A549 (cell line): Measurements from ENCODE around the gene NALCN.

Experiments
- EHMT2 ChIP-seq: fragments of 200-600 bp; sonication (generic); IDR thresholded peaks from 2 replicates; pipeline ENCODE4 v1.6.1; 2016; ENCODE audit warnings: antibody characterized with exemption, low read depth, mild to moderate bottlenecking, moderate library complexity
- EP300 ChIP-seq, 2 experiments: fragments of >200 bp; sonication (Bioruptor Twin); formaldehyde crosslinking; IDR thresholded peaks; 2 replicates in 1 of 2; 3 replicates in 1 of 2; pipeline ENCODE4 v1.6.1; 2016 to 2017
- HDAC2 ChIP-seq: fragments of 200-600 bp; sonication (generic); IDR thresholded peaks from 2 replicates; pipeline ENCODE4 v1.6.1; 2016
- MYC ChIP-seq: IDR thresholded peaks from 2 replicates; pipeline ENCODE4 v1.6.1; 2012; ENCODE audit warnings: mild to moderate bottlenecking, inconsistent platforms, low read length, improper control_type of control experiment, borderline replicate concordance
- POLR2A ChIP-seq: IDR thresholded peaks from 2 replicates; pipeline ENCODE4 v1.6.1; 2012; ENCODE audit warnings: mild to moderate bottlenecking, low read length
- RFX5 ChIP-seq: fragments of 450-650 bp; IDR thresholded peaks from 2 replicates; pipeline ENCODE4 v1.7.1; 2014; ENCODE audit warnings: antibody characterized with exemption, mild to moderate bottlenecking, moderate library complexity
- RNF2 ChIP-seq: fragments of 200-600 bp; sonication (generic); IDR thresholded peaks from 2 replicates; pipeline ENCODE4 v1.6.1; 2016; ENCODE audit warnings: low read depth, mild to moderate bottlenecking, antibody characterized with exemption, moderate library complexity, borderline replicate concordance
- SREBF2 ChIP-seq: fragments of 450-650 bp; IDR thresholded peaks from 2 replicates; pipeline ENCODE4 v1.6.1; 2014; ENCODE audit warnings: mild to moderate bottlenecking, moderate library complexity
- TP53 ChIP-seq: fragments of 250-450 bp; sonication (Bioruptor Pico); IDR thresholded peaks from 2 replicates; pipeline ENCODE4 v1.5.0; 2021; ENCODE audit warnings: mild to moderate bottlenecking, moderate library complexity
- TF ChIP-seq, protein P1 (sequence below): fragments of >200 bp; sonication (Bioruptor Twin); formaldehyde crosslinking; IDR thresholded peaks from 3 replicates; pipeline ENCODE4 v1.5.1; 2016

DNA sequence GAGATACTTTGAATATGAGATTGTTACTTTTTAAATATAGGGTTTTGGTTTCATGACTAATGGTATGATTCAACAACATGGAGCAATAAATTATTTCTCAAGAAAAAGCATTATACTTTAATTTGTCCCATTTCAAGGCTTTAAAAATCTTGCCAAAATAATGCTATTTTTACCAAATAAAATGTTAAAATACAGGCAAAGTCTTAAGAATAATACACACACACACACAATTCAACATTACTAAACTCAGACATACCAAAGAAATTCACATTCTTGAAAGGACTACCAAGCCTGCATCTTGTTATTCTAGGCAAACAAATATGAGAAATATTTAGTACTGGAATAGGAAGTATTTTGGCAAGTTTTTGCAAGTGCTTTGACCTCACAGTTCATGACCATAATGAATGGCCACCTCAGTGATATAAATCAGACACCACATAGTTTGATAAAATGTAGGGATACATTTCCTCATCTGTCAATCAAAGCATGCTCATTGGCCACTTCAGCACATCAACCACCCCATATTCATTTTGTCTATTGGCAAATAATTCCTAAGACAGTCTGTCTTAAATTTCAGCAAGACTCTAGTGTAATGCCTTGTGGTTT lies 107.2 kb downstream of the NALCN start:
- TF ChIP-seq MYC (no peak), POLR2A (no peak), HDAC2 (no peak), EHMT2 (no peak), TP53 (CRISPR knock-in tag) (no peak), RNF2 (no peak), SREBF2 (no peak), EP300 (IDR thresholded peaks at IDR 0.05) (no peak), RFX5 (no peak)
- TF ChIP-seq, protein P1, sequence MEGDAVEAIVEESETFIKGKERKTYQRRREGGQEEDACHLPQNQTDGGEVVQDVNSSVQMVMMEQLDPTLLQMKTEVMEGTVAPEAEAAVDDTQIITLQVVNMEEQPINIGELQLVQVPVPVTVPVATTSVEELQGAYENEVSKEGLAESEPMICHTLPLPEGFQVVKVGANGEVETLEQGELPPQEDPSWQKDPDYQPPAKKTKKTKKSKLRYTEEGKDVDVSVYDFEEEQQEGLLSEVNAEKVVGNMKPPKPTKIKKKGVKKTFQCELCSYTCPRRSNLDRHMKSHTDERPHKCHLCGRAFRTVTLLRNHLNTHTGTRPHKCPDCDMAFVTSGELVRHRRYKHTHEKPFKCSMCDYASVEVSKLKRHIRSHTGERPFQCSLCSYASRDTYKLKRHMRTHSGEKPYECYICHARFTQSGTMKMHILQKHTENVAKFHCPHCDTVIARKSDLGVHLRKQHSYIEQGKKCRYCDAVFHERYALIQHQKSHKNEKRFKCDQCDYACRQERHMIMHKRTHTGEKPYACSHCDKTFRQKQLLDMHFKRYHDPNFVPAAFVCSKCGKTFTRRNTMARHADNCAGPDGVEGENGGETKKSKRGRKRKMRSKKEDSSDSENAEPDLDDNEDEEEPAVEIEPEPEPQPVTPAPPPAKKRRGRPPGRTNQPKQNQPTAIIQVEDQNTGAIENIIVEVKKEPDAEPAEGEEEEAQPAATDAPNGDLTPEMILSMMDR = no peak
